Gastroesophageal sphincter (tissue), 3 donors: ENCODE measurements around the gene XYLB.

Experiments
- CTCF ChIP-seq, 4 experiments: fragments of 200-600 bp in 2 of 4; fragments of 450-650 bp in 2 of 4; sonication (generic) in 1 of 4; IDR thresholded peaks; one replicate each; pipeline ENCODE4 v1.5.1; 2017 to 2019; ENCODE audit warnings: antibody characterized with exemption in 4 of 4, mild to moderate bottlenecking in 2 of 4, moderate library complexity in 2 of 4
- POLR2A ChIP-seq, 2 donors: fragments of 450-650 bp; IDR thresholded peaks; one replicate each; pipeline ENCODE4 v1.6.1; 2017; ENCODE audit warnings: antibody characterized with exemption in 2 of 2, mild to moderate bottlenecking in 2 of 2, moderate library complexity in 1 of 2

GRCh38 chr3:38382506-38383080 is 36.0 kb downstream of the XYLB start:
- TF ChIP-seq CTCF (IDR thresholded peaks at IDR 0.05) (no peak), POLR2A (IDR thresholded peaks at IDR 0.05) (no peak)
